ENCODE measurements around the gene ARL10.

Gene ARL10

DNA sequence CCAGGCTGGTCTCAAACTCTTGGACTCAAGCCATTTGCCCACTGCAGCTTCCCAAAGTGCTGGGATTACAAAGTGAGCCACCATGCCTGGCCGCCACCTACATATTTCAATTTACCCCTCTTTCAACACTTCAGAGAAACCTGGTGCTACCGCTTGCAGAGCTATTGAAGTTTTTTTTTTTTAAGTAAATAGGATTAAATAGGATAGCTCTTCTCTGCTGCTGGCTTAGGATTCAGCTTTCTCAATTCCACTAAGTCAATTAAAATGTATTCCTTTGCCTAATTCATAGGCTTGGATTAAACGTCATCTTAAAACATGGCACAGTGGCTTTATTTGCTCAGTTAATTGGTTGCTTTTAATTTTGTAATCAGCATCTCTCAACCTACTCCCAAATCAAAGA lies 44.7 kb upstream of the ARL10 start:
- Histone ChIP-seq H3K9me3 (ENCODE audit: control insufficient read depth, insufficient read depth, low read depth, low read length) (no peaks in the 10 kb centered on the region), H3K27ac (ENCODE audit: extremely low read depth, low read depth, low read length) (no peak overlapping the region), H3K4me3 (ENCODE audit: low read depth, low read length) (no peak overlapping the region), H3K36me3 (ENCODE audit: control insufficient read depth in 2 of 2, insufficient read depth in 1 of 2, low read length in 2 of 2) (peaks cover 20 to 64% of the 10 kb centered on the region in 2 experiments; a peak in 2 of 3 replicates), H3K4me1 (ENCODE audit: control insufficient read depth, insufficient read depth, low read length) (no peaks in the 10 kb centered on the region)
- no peak for TF ChIP-seq BCL11B (tag by site-specific recombination; IDR thresholded peaks at IDR 0.05; ENCODE audit: low read depth)
- no peak for TF ChIP-seq ZNF302 (tag by site-specific recombination; IDR thresholded peaks at IDR 0.05; ENCODE audit: low read depth)
- CTCF ChIA-PET = interaction anchor here (0.6 to 0.7 kb wide), 2 partner anchors 176 to 719 kb away, joined by 3 read pairs; no protein-coding TSS in a partner anchor
- POLR2A ChIA-PET = no interaction called here

- H3K27ac ChIP-seq (ENCODE audit: extremely low read depth, low read depth, low read length) = no peak overlapping the region
- ChIA-PET POLR2A (no interaction called here), CTCF (no interaction called here)
- no peak overlapping the region for H3K4me3 ChIP-seq (ENCODE audit: low read depth, low read length)
- H3K4me1 ChIP-seq (ENCODE audit: control insufficient read depth, insufficient read depth, low read length) = no peaks in the 10 kb centered on the region
- no peak for TF ChIP-seq ZNF548 (tag by site-specific recombination; IDR thresholded peaks at IDR 0.05)
- no peak for TF ChIP-seq ZNF701 (tag by site-specific recombination; IDR thresholded peaks at IDR 0.05)
- TF ChIP-seq GLI4 (tag by site-specific recombination; IDR thresholded peaks at IDR 0.05) = no peak
- no peak for TF ChIP-seq PRDM1 (tag by site-specific recombination; IDR thresholded peaks at IDR 0.05)
- TF ChIP-seq, protein P1, sequence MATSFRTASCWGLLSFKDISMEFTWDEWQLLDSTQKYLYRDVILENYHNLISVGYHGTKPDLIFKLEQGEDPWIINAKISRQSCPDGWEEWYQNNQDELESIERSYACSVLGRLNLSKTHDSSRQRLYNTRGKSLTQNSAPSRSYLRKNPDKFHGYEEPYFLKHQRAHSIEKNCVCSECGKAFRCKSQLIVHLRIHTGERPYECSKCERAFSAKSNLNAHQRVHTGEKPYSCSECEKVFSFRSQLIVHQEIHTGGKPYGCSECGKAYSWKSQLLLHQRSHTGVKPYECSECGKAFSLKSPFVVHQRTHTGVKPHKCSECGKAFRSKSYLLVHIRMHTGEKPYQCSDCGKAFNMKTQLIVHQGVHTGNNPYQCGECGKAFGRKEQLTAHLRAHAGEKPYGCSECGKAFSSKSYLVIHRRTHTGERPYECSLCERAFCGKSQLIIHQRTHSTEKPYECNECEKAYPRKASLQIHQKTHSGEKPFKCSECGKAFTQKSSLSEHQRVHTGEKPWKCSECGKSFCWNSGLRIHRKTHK (tag by site-specific recombination; IDR thresholded peaks at IDR 0.05) = peak; percentile 99
- H3K9me3 ChIP-seq (ENCODE audit: control insufficient read depth, insufficient read depth, low read depth, low read length) = no peaks in the 10 kb centered on the region
- H3K36me3 ChIP-seq (ENCODE audit: control insufficient read depth in 2 of 2, insufficient read depth in 1 of 2, low read length in 2 of 2) = peaks cover 26 to 37% of the 10 kb centered on the region in 2 experiments
Measured at GRCh38 chr5:176334031-176334770, 31.1 kb upstream of the ARL10 start.

GRCh38 chr5:176337913-176338312 lies 27.4 kb upstream of the ARL10 start:
- Histone ChIP-seq H3K4me1 (ENCODE audit: control insufficient read depth, insufficient read depth, low read length) (no peaks in the 10 kb centered on the region), H3K4me3 (ENCODE audit: low read depth, low read length) (no peak overlapping the region), H3K27ac (ENCODE audit: extremely low read depth, low read depth, low read length) (no peak overlapping the region), H3K36me3 (ENCODE audit: control insufficient read depth in 2 of 2, insufficient read depth in 1 of 2, low read length in 2 of 2) (peaks cover 21 to 66% of the 10 kb centered on the region in 2 experiments), H3K9me3 (ENCODE audit: control insufficient read depth, insufficient read depth, low read depth, low read length) (no peaks in the 10 kb centered on the region)
- TF ChIP-seq ZNF266 (tag by site-specific recombination; IDR thresholded peaks at IDR 0.05; ENCODE audit: low read depth) = no peak
- TF ChIP-seq, protein P2, sequence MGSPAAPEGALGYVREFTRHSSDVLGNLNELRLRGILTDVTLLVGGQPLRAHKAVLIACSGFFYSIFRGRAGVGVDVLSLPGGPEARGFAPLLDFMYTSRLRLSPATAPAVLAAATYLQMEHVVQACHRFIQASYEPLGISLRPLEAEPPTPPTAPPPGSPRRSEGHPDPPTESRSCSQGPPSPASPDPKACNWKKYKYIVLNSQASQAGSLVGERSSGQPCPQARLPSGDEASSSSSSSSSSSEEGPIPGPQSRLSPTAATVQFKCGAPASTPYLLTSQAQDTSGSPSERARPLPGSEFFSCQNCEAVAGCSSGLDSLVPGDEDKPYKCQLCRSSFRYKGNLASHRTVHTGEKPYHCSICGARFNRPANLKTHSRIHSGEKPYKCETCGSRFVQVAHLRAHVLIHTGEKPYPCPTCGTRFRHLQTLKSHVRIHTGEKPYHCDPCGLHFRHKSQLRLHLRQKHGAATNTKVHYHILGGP (tag by site-specific recombination; IDR thresholded peaks at IDR 0.05) = no peak
- no peak for TF ChIP-seq ZNF777 (tag by site-specific recombination; IDR thresholded peaks at IDR 0.05; ENCODE audit: borderline replicate concordance)
- TF ChIP-seq ZNF354C (tag by site-specific recombination; IDR thresholded peaks at IDR 0.05; ENCODE audit: borderline replicate concordance, low read depth) = no peak
- no peak for TF ChIP-seq ZNF660 (tag by site-specific recombination; IDR thresholded peaks at IDR 0.05)
- TF ChIP-seq, protein P3, sequence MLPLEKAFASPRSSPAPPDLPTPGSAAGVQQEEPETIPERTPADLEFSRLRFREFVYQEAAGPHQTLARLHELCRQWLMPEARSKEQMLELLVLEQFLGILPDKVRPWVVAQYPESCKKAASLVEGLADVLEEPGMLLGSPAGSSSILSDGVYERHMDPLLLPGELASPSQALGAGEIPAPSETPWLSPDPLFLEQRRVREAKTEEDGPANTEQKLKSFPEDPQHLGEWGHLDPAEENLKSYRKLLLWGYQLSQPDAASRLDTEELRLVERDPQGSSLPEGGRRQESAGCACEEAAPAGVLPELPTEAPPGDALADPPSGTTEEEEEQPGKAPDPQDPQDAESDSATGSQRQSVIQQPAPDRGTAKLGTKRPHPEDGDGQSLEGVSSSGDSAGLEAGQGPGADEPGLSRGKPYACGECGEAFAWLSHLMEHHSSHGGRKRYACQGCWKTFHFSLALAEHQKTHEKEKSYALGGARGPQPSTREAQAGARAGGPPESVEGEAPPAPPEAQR (tag by site-specific recombination; IDR thresholded peaks at IDR 0.05) = no peak
- TF ChIP-seq ZNF433 (tag by site-specific recombination; IDR thresholded peaks at IDR 0.05; ENCODE audit: low read depth) = no peak
- no peak for TF ChIP-seq ZNF76 (tag by site-specific recombination; IDR thresholded peaks at IDR 0.05; ENCODE audit: borderline replicate concordance, low read depth)
- no peak for TF ChIP-seq ZNF239 (tag by site-specific recombination; IDR thresholded peaks at IDR 0.05)
- no peak for TF ChIP-seq ZNF548 (tag by site-specific recombination; IDR thresholded peaks at IDR 0.05)
- no peak for TF ChIP-seq ZNF530 (tag by site-specific recombination; IDR thresholded peaks at IDR 0.05; ENCODE audit: low read depth)
- no peak for TF ChIP-seq ZNF837 (tag by site-specific recombination; IDR thresholded peaks at IDR 0.05)
- TF ChIP-seq, protein P4, sequence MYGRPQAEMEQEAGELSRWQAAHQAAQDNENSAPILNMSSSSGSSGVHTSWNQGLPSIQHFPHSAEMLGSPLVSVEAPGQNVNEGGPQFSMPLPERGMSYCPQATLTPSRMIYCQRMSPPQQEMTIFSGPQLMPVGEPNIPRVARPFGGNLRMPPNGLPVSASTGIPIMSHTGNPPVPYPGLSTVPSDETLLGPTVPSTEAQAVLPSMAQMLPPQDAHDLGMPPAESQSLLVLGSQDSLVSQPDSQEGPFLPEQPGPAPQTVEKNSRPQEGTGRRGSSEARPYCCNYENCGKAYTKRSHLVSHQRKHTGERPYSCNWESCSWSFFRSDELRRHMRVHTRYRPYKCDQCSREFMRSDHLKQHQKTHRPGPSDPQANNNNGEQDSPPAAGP (tag by site-specific recombination; IDR thresholded peaks at IDR 0.05) = no peak
- TF ChIP-seq ZNF140 (tag by site-specific recombination; IDR thresholded peaks at IDR 0.05) = no peak
- no peak for TF ChIP-seq ZNF112 (tag by site-specific recombination; IDR thresholded peaks at IDR 0.05)
- no peak for TF ChIP-seq ZNF501 (tag by site-specific recombination; IDR thresholded peaks at IDR 0.05)
- TF ChIP-seq ZNF558 (tag by site-specific recombination; IDR thresholded peaks at IDR 0.05) = no peak
- TF ChIP-seq ZBTB20 (tag by site-specific recombination; IDR thresholded peaks at IDR 0.05) = no peak
- CTCF ChIA-PET = no interaction called here
- POLR2A ChIA-PET = no interaction called here

Measured in HEK293 (cell line).